Adrenal gland (tissue), 12 donors: Measurements from ENCODE around the gene HDAC10. TPM values are rescaled to one million over a fixed set of nuclear protein-coding genes. Genes with fewer than 3 reads are reported as not detected.

Experiments
- DNase-seq, 7 donors: peaks; one replicate each; pipeline ENCODE4 v3.0.0-alpha.2; 2019 to 2020
- H3K27ac ChIP-seq, 5 donors: fragments of 200-600 bp; sonication (generic) in 4 of 5; 1 replicate in 3 of 5; 2 replicates in 2 of 5; pipeline versions ENCODE4 v1.5.1 to v1.8.0; 2016 to 2020; ENCODE audit warnings: mild to moderate bottlenecking in 1 of 5
- H3K27me3 ChIP-seq: fragments of 200-600 bp; 2 replicates; pipeline ENCODE4 v1.8.0; 2021
- H3K36me3 ChIP-seq, 2 donors: fragments of 200-600 bp; replicated peaks in 1 of 2; 1 replicate in 1 of 2; 2 replicates in 1 of 2; pipeline versions ENCODE4 v1.5.1 to v1.8.0; 2018 to 2022
- H3K4me1 ChIP-seq, 2 donors: fragments of 200-600 bp; replicated peaks in 1 of 2; 1 replicate in 1 of 2; 2 replicates in 1 of 2; pipeline versions ENCODE4 v1.5.1 to v1.8.0; 2018 to 2021
- H3K4me3 ChIP-seq, 4 donors: fragments of 200-600 bp; sonication (generic) in 3 of 4; one replicate each; pipeline ENCODE4 v1.5.1; 2016 to 2018
- H3K9me3 ChIP-seq, 3 donors: fragments of 200-600 bp; sonication (generic) in 1 of 3; replicated peaks in 1 of 3; 1 replicate in 2 of 3; 2 replicates in 1 of 3; pipeline versions ENCODE4 v1.5.1 to v1.8.0; 2016 to 2021
- POLR2A ChIP-seq, 2 donors: fragments of 450-650 bp; IDR thresholded peaks; one replicate each; pipeline ENCODE4 v1.6.1; 2017; ENCODE audit warnings: antibody characterized with exemption in 2 of 2, mild to moderate bottlenecking in 2 of 2, moderate library complexity in 1 of 2
- WGBS, 4 donors: extraction: QIAGEN DNeasy Blood & Tissue Kit in 2 of 4; methylation state at CpG; one replicate each; pipeline versions ENCODE4 v1.1.5 to v1.1.7; 2013 to 2017; 5-methylcytosine and 5-hydroxymethylcytosine counted together
- intact Hi-C, 2 donors: fragments of 100-400 bp; cut with DNase I; formaldehyde crosslinking; loops; one replicate each; pipeline versions ENCODE4 v1.14.1 to v1.15.0; 2022 to 2023
- polyA plus RNA-seq, 3 donors: library from polyadenylated mRNA; stranded (reverse); fragments of 200-250 nt in 2 of 3; fragments of 350-450 nt in 1 of 3; fragmentation: Illumina TruSeq in 1 of 3; extraction: RNeasy Lipid Tissue Mini Kit (QIAGEN cat#74804) in 1 of 3; gene quantifications; one replicate each; pipeline ENCODE4 v1.2.3, GENCODE V29; 2013 to 2014
- total RNA-seq, 9 donors: library from RNA; depleted of rRNA in 4 of 9; stranded (reverse); fragments of >200 nt in 4 of 9; fragments of 120-200 nt in 1 of 9; fragmentation: NEBNext Ultra II Directional in 1 of 9; extraction: Animal tissue kit (Norgen Biotek cat#: 25700) in 1 of 9; gene quantifications; one replicate each; pipeline versions ENCODE4 v1.1.0 to v1.2.4, GENCODE V29; 2013 to 2023
- TF ChIP-seq, protein P1 (sequence below), 6 experiments: fragments of 450-650 bp in 4 of 6; fragments of 200-600 bp in 2 of 6; sonication (generic) in 1 of 6; IDR thresholded peaks; 1 replicate in 5 of 6; 2 replicates in 1 of 6; pipeline versions ENCODE4 v1.5.1 to v1.8.0; 2016 to 2021; ENCODE audit warnings: antibody characterized with exemption in 6 of 6, mild to moderate bottlenecking in 2 of 6, moderate library complexity in 1 of 6
- donor health status: healthy with polysubstance abuse.
- donor health status: Bipolar disorder and iron deficiency.
- donor health status: DM: yes; HTN: yes; CAD: no.
- donor health status: DM: no; HTN: no; CAD: no.
- donor health status: DM: no; HTN: no; CAD: no.
- donor health status: DM: yes; HTN: yes; CAD: no.

HDAC10 gene
- total and polyA plus RNA-seq, 12 donors: 2.0 to 179 (median 41.5) TPM

DNA sequence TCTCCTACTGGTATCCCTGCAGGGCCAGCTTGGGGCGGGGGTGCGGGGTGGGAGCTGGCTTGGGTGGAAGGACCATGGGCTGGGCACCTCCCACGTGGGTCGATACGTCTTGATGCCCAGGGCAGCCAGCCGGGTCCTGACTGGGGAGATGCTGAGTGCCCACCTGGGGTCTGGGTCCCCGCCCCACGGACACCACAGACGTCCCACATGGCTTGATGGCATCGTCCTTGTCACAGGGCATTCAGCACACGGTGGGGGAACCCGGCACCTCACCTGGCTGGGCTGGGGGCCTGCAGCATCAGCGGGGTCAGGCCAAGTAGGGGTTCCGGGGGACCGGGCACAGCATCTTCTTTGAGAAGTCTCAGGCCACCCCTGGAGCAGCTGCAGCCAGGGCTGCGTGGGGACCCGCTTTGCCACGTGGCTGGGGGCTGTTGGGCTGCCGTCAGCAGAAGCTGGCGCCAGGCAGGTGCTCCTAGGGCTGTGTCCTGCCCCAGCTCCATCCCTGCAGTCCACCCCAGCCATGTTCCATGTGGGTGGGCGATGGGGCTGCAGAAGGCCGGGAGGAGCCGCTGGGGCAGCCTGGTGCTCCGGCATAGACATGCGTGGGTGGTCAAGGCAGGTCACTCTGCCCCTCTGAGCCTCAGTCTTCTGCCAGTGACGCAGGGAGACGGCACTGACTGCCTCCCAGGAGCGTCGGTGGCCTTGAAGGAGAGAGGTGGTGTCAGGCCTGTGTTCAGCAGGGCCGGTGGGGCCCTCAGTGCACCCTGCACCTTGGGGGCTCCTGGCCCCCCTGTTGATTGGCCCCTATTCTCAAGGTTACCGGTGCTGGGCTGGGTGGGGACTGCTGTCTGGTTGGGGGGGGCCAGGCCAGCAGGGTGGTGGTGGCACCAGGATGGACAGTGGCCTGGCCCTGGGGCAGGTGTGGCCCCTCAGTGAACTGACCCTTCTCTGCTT is 41.8 kb downstream of the HDAC10 start:
- Histone ChIP-seq H3K4me1 (peaks cover 0 to 9% of the 10 kb centered on the region in 2 donors), H3K9me3 (no peaks in the 10 kb centered on the region), H3K36me3 (peaks cover 0 to 66% of the 10 kb centered on the region in 2 donors), H3K27ac (peak overlapping the region in 2 of 5 donors; percentile 14 to 16), H3K27me3 (no peaks in the 10 kb centered on the region), H3K4me3 (no peak overlapping the region)
- 59 to 77% (median 68%) methylated on average over 18 to 31 of the region's 31 CpGs for WGBS, 4 donors
- intact Hi-C loops: loop anchor here in 1 of 2 donors (5.0 kb wide), 1 partner anchor 57 kb away; no protein-coding TSS in a partner anchor
- DNase-seq: peak in 4 of 7 donors; percentile 30 to 52 (median 44)
- no peak for TF ChIP-seq POLR2A (IDR thresholded peaks at IDR 0.05)
- TF ChIP-seq, protein P1, sequence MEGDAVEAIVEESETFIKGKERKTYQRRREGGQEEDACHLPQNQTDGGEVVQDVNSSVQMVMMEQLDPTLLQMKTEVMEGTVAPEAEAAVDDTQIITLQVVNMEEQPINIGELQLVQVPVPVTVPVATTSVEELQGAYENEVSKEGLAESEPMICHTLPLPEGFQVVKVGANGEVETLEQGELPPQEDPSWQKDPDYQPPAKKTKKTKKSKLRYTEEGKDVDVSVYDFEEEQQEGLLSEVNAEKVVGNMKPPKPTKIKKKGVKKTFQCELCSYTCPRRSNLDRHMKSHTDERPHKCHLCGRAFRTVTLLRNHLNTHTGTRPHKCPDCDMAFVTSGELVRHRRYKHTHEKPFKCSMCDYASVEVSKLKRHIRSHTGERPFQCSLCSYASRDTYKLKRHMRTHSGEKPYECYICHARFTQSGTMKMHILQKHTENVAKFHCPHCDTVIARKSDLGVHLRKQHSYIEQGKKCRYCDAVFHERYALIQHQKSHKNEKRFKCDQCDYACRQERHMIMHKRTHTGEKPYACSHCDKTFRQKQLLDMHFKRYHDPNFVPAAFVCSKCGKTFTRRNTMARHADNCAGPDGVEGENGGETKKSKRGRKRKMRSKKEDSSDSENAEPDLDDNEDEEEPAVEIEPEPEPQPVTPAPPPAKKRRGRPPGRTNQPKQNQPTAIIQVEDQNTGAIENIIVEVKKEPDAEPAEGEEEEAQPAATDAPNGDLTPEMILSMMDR (IDR thresholded peaks at IDR 0.05): no peak

DNA sequence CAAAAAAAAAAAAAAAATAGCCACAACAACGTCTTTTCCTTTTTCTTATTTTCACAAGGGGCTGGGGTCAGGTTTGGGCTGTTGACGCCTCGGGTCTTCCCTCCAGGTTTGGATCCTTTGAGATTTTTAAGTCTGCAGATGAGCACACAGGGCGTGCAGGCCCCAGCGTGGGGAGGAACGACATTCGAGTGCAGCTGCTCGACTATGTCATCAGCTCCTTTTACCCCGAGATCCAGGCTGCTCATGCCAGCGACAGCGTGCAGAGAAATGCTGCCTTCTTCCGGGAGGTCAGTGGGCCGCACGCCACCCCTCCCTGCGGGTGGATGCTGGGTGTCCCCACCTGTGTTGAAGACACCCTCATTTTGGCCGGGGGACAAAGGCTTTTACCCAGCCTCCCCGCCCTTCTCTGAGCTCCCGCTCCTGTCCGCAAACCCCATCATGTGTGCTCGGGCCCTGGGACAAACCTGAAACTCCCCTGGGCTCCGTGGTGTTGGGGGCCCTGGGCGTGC is 42.6 kb downstream of the HDAC10 start:
- Histone ChIP-seq H3K36me3 (peaks cover 0 to 59% of the 10 kb centered on the region in 2 donors), H3K9me3 (no peaks in the 10 kb centered on the region), H3K27ac (no peak overlapping the region), H3K4me1 (peaks cover 0 to 9% of the 10 kb centered on the region in 2 donors), H3K27me3 (no peaks in the 10 kb centered on the region), H3K4me3 (no peak overlapping the region)
- intact Hi-C loops: loop anchor here in 1 of 2 donors (5.0 kb wide), 1 partner anchor 56 kb away; no protein-coding TSS in a partner anchor
- WGBS, 4 donors: 87 to 92% (median 89%) methylated on average over 18 to 22 of the region's 22 CpGs
- no peak for DNase-seq
- no peak for TF ChIP-seq POLR2A (IDR thresholded peaks at IDR 0.05)
- TF ChIP-seq, protein P1 (IDR thresholded peaks at IDR 0.05): no peak

DNA sequence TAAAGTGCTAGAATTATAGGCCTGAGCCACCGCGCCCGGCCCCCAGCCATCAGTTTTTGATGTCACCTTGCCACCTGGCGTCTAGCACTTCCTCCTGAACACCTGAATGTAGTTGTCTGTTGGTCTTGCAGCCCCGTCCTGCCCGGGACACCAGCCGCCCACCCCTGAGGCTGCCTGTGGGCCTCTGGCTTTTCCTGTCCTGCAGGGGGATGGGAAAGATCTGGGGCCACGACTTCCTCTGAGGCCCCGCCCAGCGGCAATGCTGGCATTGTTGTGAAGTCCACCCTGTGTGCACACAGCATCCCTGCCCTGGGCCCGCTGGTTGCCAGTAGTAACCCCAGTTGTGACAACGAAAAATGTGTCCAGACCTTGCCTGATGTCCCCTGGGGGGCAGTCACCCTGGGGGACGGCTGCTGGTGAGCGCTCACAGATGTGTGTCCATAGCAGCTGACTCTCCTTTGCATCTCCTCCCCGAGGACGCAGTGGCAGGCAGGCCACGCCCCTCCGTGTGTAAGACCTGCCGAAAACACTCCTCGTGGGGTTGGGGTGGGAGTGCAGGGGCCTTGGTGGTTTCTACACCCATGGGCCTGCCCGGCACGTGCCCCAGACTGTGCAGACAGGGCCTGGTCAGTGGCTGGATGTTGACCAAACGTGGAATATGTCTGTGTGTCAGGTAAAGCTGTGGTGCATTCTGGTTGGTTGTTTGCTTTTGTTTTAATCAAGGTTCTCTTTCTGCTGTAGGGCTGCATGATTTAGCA is 43.5 kb downstream of the HDAC10 start:
- Histone ChIP-seq H3K27me3 (no peaks in the 10 kb centered on the region), H3K36me3 (peaks cover 0 to 50% of the 10 kb centered on the region in 2 donors), H3K4me1 (peaks cover 0 to 13% of the 10 kb centered on the region in 2 donors), H3K4me3 (no peak overlapping the region), H3K9me3 (no peaks in the 10 kb centered on the region), H3K27ac (no peak overlapping the region)
- intact Hi-C loops: loop anchor here in 1 of 2 donors (5.0 kb wide), 1 partner anchor 55 kb away; no protein-coding TSS in a partner anchor
- TF ChIP-seq POLR2A (IDR thresholded peaks at IDR 0.05): no peak
- TF ChIP-seq, protein P1 (IDR thresholded peaks at IDR 0.05): no peak
- 69 to 81% (median 73%) methylated on average over 7 to 23 of the region's 23 CpGs for WGBS, 4 donors
- peak in 2 of 7 donors; percentile 31 to 36 for DNase-seq
